Endothelial cell (in vitro differentiated cells): ENCODE measurements around the gene GGPS1. TPM values are rescaled to one million over a fixed set of nuclear protein-coding genes. Genes with fewer than 3 reads are reported as not detected.

Source experiments
- DNase-seq: peaks from one replicate; pipeline ENCODE4 v3.0.0; 2021; ENCODE audit warnings: low spot score
- H3K27ac Mint-ChIP-seq: one replicate; pipeline ENCODE4 v1.8.0; 2021; ENCODE audit warnings: mixed read lengths, inconsistent platforms; ENCODE audit not compliant: unreplicated experiment
- H3K27me3 Mint-ChIP-seq: one replicate; pipeline ENCODE4 v1.8.0; 2021; ENCODE audit warnings: mild to moderate bottlenecking, moderate library complexity, mixed read lengths, inconsistent platforms; ENCODE audit not compliant: unreplicated experiment
- H3K36me3 Mint-ChIP-seq: one replicate; pipeline ENCODE4 v1.8.0; 2021; ENCODE audit warnings: mild to moderate bottlenecking, low read depth, mixed read lengths, inconsistent platforms; ENCODE audit not compliant: unreplicated experiment
- H3K4me1 Mint-ChIP-seq: one replicate; pipeline ENCODE4 v1.8.0; 2021; ENCODE audit warnings: mild to moderate bottlenecking, mixed read lengths, inconsistent platforms; ENCODE audit not compliant: unreplicated experiment
- H3K4me3 Mint-ChIP-seq: one replicate; pipeline ENCODE4 v1.8.0; 2021; ENCODE audit warnings: mild to moderate bottlenecking, mixed read lengths, inconsistent platforms; ENCODE audit not compliant: unreplicated experiment
- H3K9me3 Mint-ChIP-seq: one replicate; pipeline ENCODE4 v1.8.0; 2021; ENCODE audit warnings: mixed read lengths, inconsistent platforms; ENCODE audit not compliant: unreplicated experiment
- CTCF ChIP-seq: fragments of 200-600 bp; sonication (generic); IDR thresholded peaks from one replicate; pipeline ENCODE4 v1.5.0; 2021; ENCODE audit warnings: antibody characterized with exemption; ENCODE audit not compliant: unreplicated experiment
- total RNA-seq: library from RNA; stranded (reverse); fragmentation: NEBNext Ultra II Directional; extraction: Animal tissue kit (Norgen Biotek cat#: 25700); gene quantifications from one replicate; pipeline ENCODE4 v1.2.1, GENCODE V29; 2021; ENCODE audit not compliant: unreplicated experiment

GGPS1 gene
- total RNA-seq, 1 donor from 2014 or later = 40.4 TPM

GRCh38 chr1:235339746-235340145 is 11.4 kb downstream of the GGPS1 start:
- H3K4me3 Mint-ChIP-seq = no peak overlapping the region

GRCh38 chr1:235341334-235341733 is 13.0 kb downstream of the GGPS1 start:
- TF ChIP-seq CTCF = no peak
- no peak for DNase-seq
- Mint-ChIP-seq H3K9me3 (no peaks in the 10 kb centered on the region), H3K27ac (no peak overlapping the region), H3K36me3 (peaks cover 14% of the 10 kb centered on the region), H3K27me3 (no peaks in the 10 kb centered on the region), H3K4me1 (no peaks in the 10 kb centered on the region), H3K4me3 (no peak overlapping the region)

More at GRCh38 chr1:235339746-235340145, 11.4 kb downstream of the GGPS1 start:
- DNase-seq = no peak
- H3K36me3 Mint-ChIP-seq = peaks cover 8% of the 10 kb centered on the region
- no peaks in the 10 kb centered on the region for H3K9me3 Mint-ChIP-seq
- H3K27me3 Mint-ChIP-seq = no peaks in the 10 kb centered on the region
- H3K27ac Mint-ChIP-seq = no peak overlapping the region
- TF ChIP-seq CTCF = no peak
- no peaks in the 10 kb centered on the region for H3K4me1 Mint-ChIP-seq

- H3K27ac Mint-ChIP-seq = no peak overlapping the region
These were observed 13.7 kb downstream of the GGPS1 start for GRCh38 chr1:235342039-235342438.

GRCh38 chr1:235342471-235342870 is 14.1 kb downstream of the GGPS1 start:
- no peak for TF ChIP-seq CTCF
- Mint-ChIP-seq H3K36me3 (peaks cover 14% of the 10 kb centered on the region), H3K9me3 (no peaks in the 10 kb centered on the region), H3K27me3 (no peaks in the 10 kb centered on the region), H3K4me1 (no peaks in the 10 kb centered on the region), H3K4me3 (no peak overlapping the region), H3K27ac (no peak overlapping the region)
- DNase-seq = no peak

More at GRCh38 chr1:235342039-235342438, 13.7 kb downstream of the GGPS1 start:
- H3K36me3 Mint-ChIP-seq = peaks cover 14% of the 10 kb centered on the region
- TF ChIP-seq CTCF = no peak
- H3K4me1 Mint-ChIP-seq = no peaks in the 10 kb centered on the region
- H3K4me3 Mint-ChIP-seq = no peak overlapping the region
- no peaks in the 10 kb centered on the region for H3K27me3 Mint-ChIP-seq
- no peaks in the 10 kb centered on the region for H3K9me3 Mint-ChIP-seq
- no peak for DNase-seq

- no peak for DNase-seq
- no peaks in the 10 kb centered on the region for H3K27me3 Mint-ChIP-seq
- H3K27ac Mint-ChIP-seq = no peak overlapping the region
- no peaks in the 10 kb centered on the region for H3K4me1 Mint-ChIP-seq
- H3K36me3 Mint-ChIP-seq = peaks cover 10% of the 10 kb centered on the region
- TF ChIP-seq CTCF = no peak
- no peaks in the 10 kb centered on the region for H3K9me3 Mint-ChIP-seq
- no peak overlapping the region for H3K4me3 Mint-ChIP-seq
These were observed 15.4 kb downstream of the GGPS1 start for GRCh38 chr1:235343726-235344125.
